Adrenal gland (tissue), 12 donors: Measurements from ENCODE around the gene LRCH1. TPM values are rescaled to one million over a fixed set of nuclear protein-coding genes. Genes with fewer than 3 reads are reported as not detected.
A peak's percentile ranks its signal among the peaks of the same experiment; 100 is the strongest.

ENCODE experiments used
- DNase-seq, 7 donors: peaks; one replicate each; pipeline ENCODE4 v3.0.0-alpha.2; 2019 to 2020
- H3K27ac ChIP-seq, 5 donors: fragments of 200-600 bp; sonication (generic) in 4 of 5; 1 replicate in 3 of 5; 2 replicates in 2 of 5; pipeline versions ENCODE4 v1.5.1 to v1.8.0; 2016 to 2020; ENCODE audit warnings: mild to moderate bottlenecking in 1 of 5
- H3K27me3 ChIP-seq: fragments of 200-600 bp; 2 replicates; pipeline ENCODE4 v1.8.0; 2021
- H3K36me3 ChIP-seq, 2 donors: fragments of 200-600 bp; replicated peaks in 1 of 2; 1 replicate in 1 of 2; 2 replicates in 1 of 2; pipeline versions ENCODE4 v1.5.1 to v1.8.0; 2018 to 2022
- H3K4me1 ChIP-seq, 2 donors: fragments of 200-600 bp; replicated peaks in 1 of 2; 1 replicate in 1 of 2; 2 replicates in 1 of 2; pipeline versions ENCODE4 v1.5.1 to v1.8.0; 2018 to 2021
- H3K4me3 ChIP-seq, 4 donors: fragments of 200-600 bp; sonication (generic) in 3 of 4; one replicate each; pipeline ENCODE4 v1.5.1; 2016 to 2018
- H3K9me3 ChIP-seq, 3 donors: fragments of 200-600 bp; sonication (generic) in 1 of 3; replicated peaks in 1 of 3; 1 replicate in 2 of 3; 2 replicates in 1 of 3; pipeline versions ENCODE4 v1.5.1 to v1.8.0; 2016 to 2021
- POLR2A ChIP-seq, 2 donors: fragments of 450-650 bp; IDR thresholded peaks; one replicate each; pipeline ENCODE4 v1.6.1; 2017; ENCODE audit warnings: antibody characterized with exemption in 2 of 2, mild to moderate bottlenecking in 2 of 2, moderate library complexity in 1 of 2
- WGBS, 4 donors: extraction: QIAGEN DNeasy Blood & Tissue Kit in 2 of 4; methylation state at CpG; one replicate each; pipeline versions ENCODE4 v1.1.5 to v1.1.7; 2013 to 2017; 5-methylcytosine and 5-hydroxymethylcytosine counted together
- intact Hi-C, 2 donors: fragments of 100-400 bp; cut with DNase I; formaldehyde crosslinking; loops; one replicate each; pipeline versions ENCODE4 v1.14.1 to v1.15.0; 2022 to 2023
- polyA plus RNA-seq, 3 donors: library from polyadenylated mRNA; stranded (reverse); fragments of 200-250 nt in 2 of 3; fragments of 350-450 nt in 1 of 3; fragmentation: Illumina TruSeq in 1 of 3; extraction: RNeasy Lipid Tissue Mini Kit (QIAGEN cat#74804) in 1 of 3; gene quantifications; one replicate each; pipeline ENCODE4 v1.2.3, GENCODE V29; 2013 to 2014
- total RNA-seq, 9 donors: library from RNA; depleted of rRNA in 4 of 9; stranded (reverse); fragments of >200 nt in 4 of 9; fragments of 120-200 nt in 1 of 9; fragmentation: NEBNext Ultra II Directional in 1 of 9; extraction: Animal tissue kit (Norgen Biotek cat#: 25700) in 1 of 9; gene quantifications; one replicate each; pipeline versions ENCODE4 v1.1.0 to v1.2.4, GENCODE V29; 2013 to 2023
- TF ChIP-seq, protein P1 (sequence below), 6 experiments: fragments of 450-650 bp in 4 of 6; fragments of 200-600 bp in 2 of 6; sonication (generic) in 1 of 6; IDR thresholded peaks; 1 replicate in 5 of 6; 2 replicates in 1 of 6; pipeline versions ENCODE4 v1.5.1 to v1.8.0; 2016 to 2021; ENCODE audit warnings: antibody characterized with exemption in 6 of 6, mild to moderate bottlenecking in 2 of 6, moderate library complexity in 1 of 6
- donor health status: healthy with polysubstance abuse.
- donor health status: Bipolar disorder and iron deficiency.
- donor health status: DM: yes; HTN: yes; CAD: no.
- donor health status: DM: no; HTN: no; CAD: no.
- donor health status: DM: no; HTN: no; CAD: no.
- donor health status: DM: yes; HTN: yes; CAD: no.

LRCH1 gene
- total and polyA plus RNA-seq, 12 donors = 2.8 to 13.6 (median 8.4) TPM

- Histone ChIP-seq H3K36me3 (peaks cover 0 to 37% of the 10 kb centered on the region in 2 donors), H3K9me3 (no peaks in the 10 kb centered on the region), H3K4me3 (no peak overlapping the region), H3K27ac (no peak overlapping the region), H3K4me1 (peaks cover 12% of the 10 kb centered on the region in 2 donors), H3K27me3 (no peaks in the 10 kb centered on the region)
- TF ChIP-seq, protein P1, sequence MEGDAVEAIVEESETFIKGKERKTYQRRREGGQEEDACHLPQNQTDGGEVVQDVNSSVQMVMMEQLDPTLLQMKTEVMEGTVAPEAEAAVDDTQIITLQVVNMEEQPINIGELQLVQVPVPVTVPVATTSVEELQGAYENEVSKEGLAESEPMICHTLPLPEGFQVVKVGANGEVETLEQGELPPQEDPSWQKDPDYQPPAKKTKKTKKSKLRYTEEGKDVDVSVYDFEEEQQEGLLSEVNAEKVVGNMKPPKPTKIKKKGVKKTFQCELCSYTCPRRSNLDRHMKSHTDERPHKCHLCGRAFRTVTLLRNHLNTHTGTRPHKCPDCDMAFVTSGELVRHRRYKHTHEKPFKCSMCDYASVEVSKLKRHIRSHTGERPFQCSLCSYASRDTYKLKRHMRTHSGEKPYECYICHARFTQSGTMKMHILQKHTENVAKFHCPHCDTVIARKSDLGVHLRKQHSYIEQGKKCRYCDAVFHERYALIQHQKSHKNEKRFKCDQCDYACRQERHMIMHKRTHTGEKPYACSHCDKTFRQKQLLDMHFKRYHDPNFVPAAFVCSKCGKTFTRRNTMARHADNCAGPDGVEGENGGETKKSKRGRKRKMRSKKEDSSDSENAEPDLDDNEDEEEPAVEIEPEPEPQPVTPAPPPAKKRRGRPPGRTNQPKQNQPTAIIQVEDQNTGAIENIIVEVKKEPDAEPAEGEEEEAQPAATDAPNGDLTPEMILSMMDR (IDR thresholded peaks at IDR 0.05) = no peak
- no peak for TF ChIP-seq POLR2A (IDR thresholded peaks at IDR 0.05)
- WGBS, 4 donors = 57 to 65% (median 62%) methylated on average over 6 of the region's 6 CpGs
- intact Hi-C loops = no loop called here
- peak in 2 of 7 donors; percentile 36 to 39 for DNase-seq
Measured at GRCh38 chr13:46698910-46699460, 146.0 kb downstream of the LRCH1 start.

DNA sequence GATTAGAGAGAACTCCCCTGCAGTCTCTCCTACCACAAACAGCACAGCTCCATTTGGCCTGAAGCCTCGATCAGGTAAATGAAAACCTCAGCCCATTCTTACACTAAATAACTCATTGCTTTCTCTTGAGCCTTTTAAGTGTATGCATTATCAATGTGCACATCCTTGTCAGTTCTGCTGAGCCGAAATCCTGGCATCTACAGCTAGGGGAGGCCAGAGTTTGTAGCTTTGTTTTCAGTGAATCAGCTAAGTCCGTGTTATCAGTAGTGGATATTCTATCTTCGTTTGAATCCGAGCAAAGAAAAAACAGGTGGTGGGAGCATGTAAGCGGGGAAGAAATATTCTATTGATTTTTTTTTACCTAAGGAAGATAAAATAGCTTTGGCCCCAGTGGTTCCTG is 159.6 kb downstream of the LRCH1 start:
- WGBS, 4 donors = 66 to 72% (median 69%) methylated on average over 6 of the region's 6 CpGs
- Histone ChIP-seq H3K9me3 (no peaks in the 10 kb centered on the region), H3K36me3 (no peaks in the 10 kb centered on the region), H3K27me3 (no peaks in the 10 kb centered on the region), H3K4me1 (no peaks in the 10 kb centered on the region), H3K27ac (no peak overlapping the region), H3K4me3 (no peak overlapping the region)
- intact Hi-C loops = loop anchor here in 1 of 2 donors (10.0 kb wide), 1 partner anchor 218 kb away; no protein-coding TSS in a partner anchor
- TF ChIP-seq, protein P1 (IDR thresholded peaks at IDR 0.05) = peak in 1 of 6 experiments; percentile 3
- TF ChIP-seq POLR2A (IDR thresholded peaks at IDR 0.05) = no peak
- no peak for DNase-seq

DNA sequence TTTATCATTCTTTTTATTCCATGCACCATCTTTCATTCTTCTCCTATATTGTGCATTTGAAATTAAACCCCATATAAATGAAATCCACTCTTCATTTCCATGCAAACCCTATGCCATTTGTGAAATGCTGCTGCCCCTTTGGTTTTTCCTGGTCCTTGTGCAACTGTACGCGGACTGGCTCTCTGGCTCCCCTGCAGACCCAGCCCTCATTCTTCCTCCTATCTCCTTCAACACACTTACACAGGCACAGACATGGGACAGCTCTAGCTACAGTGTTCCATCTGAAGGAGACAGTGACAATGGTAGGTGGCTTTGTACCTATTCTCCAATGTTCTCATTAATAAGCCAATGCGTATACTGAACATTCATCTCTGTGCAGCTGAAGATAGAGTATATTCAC is 162.4 kb downstream of the LRCH1 start:
- Histone ChIP-seq H3K4me3 (no peak overlapping the region), H3K36me3 (no peaks in the 10 kb centered on the region), H3K27ac (no peak overlapping the region), H3K9me3 (no peaks in the 10 kb centered on the region), H3K27me3 (no peaks in the 10 kb centered on the region), H3K4me1 (no peaks in the 10 kb centered on the region)
- no peak for DNase-seq
- 96 to 99% (median 97%) methylated on average over 3 of the region's 3 CpGs for WGBS, 4 donors
- TF ChIP-seq, protein P1 (IDR thresholded peaks at IDR 0.05) = no peak
- no peak for TF ChIP-seq POLR2A (IDR thresholded peaks at IDR 0.05)
- intact Hi-C loops = loop anchor here in 1 of 2 donors (10.0 kb wide), 1 partner anchor 221 kb away; no protein-coding TSS in a partner anchor

GRCh38 chr13:46716821-46717220 is 163.9 kb downstream of the LRCH1 start:
- Histone ChIP-seq H3K27me3 (no peaks in the 10 kb centered on the region), H3K4me3 (no peak overlapping the region), H3K27ac (no peak overlapping the region), H3K36me3 (no peaks in the 10 kb centered on the region), H3K9me3 (no peaks in the 10 kb centered on the region), H3K4me1 (peaks cover 0 to 7% of the 10 kb centered on the region in 2 donors)
- 65 to 74% (median 69%) methylated on average over 1 of the region's 1 CpG for WGBS, 4 donors
- TF ChIP-seq, protein P1 (IDR thresholded peaks at IDR 0.05) = no peak
- no peak for TF ChIP-seq POLR2A (IDR thresholded peaks at IDR 0.05)
- intact Hi-C loops = loop anchor here in 1 of 2 donors (10.0 kb wide), 1 partner anchor 222 kb away; no protein-coding TSS in a partner anchor
- DNase-seq = no peak
